ENCODE measurements around the gene NRP1.

The NRP1 gene

GRCh38 chr10:33288127-33288526 is 46.3 kb downstream of the NRP1 start:
- no peak for DNase-seq

DNA sequence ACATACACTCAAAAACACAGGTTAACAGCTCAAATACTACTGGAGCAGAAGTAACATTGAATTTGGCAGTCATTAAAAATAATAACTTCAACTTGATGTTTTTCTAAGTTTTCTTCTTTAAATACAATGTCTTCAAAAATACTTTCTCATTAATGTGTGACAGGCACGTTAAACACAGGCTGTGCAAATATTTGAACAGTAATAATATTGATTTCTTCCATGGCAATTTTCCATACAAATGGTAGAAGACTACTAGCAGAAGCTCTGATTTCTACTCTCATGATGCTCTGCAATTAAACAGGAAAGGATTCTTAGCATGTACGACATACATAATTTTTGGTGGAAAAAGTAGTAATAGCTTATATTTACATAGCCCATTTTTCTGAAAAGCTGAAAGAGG is 47.4 kb downstream of the NRP1 start:
- DNase-seq = no peak

GRCh38 chr10:33286157-33286934 is 48.1 kb downstream of the NRP1 start:
- no peak for DNase-seq

- no peak for DNase-seq
These were observed 49.5 kb downstream of the NRP1 start for GRCh38 chr10:33284945-33285344.

- no peak for DNase-seq
These were observed 54.5 kb downstream of the NRP1 start for GRCh38 chr10:33279811-33280602.

DNA sequence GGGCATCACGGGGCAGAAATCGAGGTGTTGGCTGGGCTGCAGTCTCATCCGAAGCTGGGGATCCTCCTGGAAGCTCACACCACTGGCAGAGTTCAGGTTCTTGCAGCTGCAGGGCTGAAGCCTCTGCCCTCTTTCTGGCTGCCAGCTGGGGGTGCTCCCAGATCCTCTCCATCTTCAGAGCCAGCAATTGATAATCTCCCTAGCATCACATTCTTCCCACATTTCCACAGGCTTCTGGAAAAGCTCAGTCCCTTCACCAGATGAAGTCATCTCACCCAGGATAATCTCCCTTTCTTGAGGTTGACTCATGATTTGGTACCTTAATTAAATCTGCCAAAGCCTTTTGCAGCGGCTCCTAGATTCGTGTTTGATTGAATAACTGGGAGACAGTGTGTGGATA is 55.2 kb downstream of the NRP1 start:
- DNase-seq = no peak

DNA sequence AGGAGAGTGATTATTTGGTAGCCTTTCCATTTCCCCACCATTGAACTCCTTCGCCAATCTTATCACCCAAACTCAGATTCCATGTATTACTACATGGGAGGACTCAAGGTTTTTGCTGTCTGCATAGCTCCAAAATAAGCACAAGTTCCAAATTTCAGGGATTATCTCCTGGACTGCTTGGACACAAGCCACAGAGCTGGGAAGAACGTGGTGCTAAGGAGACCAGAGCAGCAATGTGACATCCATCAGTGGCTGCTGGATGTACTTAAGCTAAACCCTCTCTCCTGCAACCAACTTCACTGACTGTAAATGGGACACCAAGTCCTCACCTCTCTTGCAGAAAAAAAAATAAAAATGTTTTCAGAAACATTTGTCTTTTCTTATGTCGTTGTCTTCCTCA is 56.3 kb downstream of the NRP1 start:
- no peak for DNase-seq

DNA sequence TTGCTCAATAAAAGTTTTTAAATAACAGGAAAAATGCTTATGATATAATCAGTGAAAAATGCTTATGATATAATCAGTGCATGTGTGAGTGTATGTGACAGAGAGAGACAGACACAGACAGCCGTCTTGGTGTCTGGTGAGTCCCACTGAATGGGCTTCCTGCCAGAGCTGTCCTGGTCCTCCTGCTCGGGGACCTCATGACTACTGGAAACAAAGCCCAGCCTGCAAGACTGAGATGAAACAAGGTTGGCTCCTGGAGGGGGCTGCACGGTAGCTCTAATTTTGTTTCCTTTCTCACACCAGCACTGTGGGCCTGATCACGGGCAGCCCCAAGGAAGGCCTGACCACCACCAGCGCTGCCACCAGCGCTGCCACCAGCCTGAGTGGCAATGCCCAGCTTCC is 57.3 kb downstream of the NRP1 start:
- DNase-seq = no peak

- DNase-seq = no peak
These were observed 58.1 kb downstream of the NRP1 start for GRCh38 chr10:33276282-33276923.

- DNase-seq = no peak
These were observed 60.2 kb downstream of the NRP1 start for GRCh38 chr10:33274096-33274785.

DNA sequence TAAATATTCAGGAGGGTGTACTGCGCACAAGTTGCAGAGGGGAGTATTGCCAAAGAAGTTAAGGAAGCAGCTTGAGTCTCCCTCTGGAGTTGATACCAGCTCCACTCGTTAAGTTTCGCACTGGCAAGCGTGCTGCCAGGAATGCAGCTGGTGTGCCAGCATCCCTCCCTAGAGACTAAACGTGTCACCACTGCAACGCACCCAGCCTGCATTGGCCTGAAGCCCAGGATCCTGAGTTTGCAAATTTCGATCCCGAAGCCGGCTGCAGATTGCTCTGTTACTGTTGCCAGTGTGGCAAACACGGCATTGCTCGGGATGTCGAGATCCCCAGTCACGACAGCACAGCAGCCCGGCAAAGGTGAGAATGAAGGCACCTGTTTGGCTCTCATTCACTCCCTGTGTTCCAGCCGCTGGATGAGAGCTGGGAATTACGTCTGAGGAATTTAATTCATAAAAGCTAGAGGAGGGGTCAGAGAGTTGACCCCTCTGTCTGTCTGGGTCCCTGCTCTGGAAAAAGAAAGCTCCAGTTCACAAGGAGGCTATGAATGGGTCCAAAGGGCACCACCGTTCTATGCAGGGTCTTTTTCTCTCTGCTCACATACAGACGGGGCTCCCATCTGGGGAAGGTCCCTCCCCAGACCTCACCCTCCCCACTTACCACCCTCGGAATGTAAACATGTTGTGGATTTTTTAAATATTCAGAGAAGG is 61.0 kb downstream of the NRP1 start:
- DNase-seq = no peak

- DNase-seq = no peak
These were observed 61.8 kb downstream of the NRP1 start for GRCh38 chr10:33272635-33273034.

DNA sequence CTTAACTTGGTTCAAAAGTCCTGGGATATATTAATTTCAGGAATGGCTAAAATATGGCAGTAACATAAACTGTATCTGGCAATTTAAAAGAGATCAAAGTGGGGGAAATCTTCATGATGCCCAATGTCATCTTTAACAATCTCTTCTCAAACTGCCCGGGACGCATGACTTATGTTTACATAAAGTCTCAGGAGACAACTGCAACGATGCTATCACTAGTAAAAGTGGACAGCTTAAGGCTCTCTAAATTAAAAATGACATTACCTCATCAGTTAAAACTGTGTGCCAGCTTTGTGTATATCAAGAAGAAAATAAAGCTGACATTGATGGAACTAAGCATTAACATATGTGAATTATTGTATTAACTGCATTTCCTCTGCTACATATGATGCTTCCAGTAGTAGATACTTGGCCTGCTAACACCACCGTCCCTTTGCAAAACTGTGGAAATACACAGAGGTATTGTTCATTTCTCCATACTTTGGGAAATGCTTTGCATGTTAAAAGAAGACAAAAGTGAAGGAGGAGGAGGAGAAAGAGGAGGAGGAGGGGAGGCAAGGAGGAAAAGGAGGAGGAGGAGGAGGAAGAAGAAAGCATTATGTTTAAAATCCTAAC is 62.4 kb downstream of the NRP1 start:
- no peak for DNase-seq

DNA sequence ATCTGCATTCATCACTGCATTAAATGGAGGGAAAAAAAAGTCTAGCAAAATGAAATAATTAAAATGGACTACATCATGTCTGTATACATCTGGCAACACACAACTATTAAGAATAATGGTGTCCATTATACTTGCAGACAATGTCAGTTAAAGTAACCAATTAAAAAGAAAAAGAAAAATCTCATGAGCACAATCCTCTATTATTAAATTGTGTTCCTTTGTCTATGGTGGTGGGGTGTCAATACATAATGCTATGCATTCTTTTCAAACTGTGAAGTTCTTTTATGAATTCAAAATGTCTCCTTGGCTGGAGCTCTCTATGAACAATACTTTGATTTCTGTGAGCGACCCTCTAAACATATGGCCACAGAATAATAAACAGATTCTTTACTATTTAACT is 63.5 kb downstream of the NRP1 start:
- DNase-seq = no peak

- DNase-seq = no peak
These were observed 66.8 kb downstream of the NRP1 start for GRCh38 chr10:33267708-33268107.

DNA sequence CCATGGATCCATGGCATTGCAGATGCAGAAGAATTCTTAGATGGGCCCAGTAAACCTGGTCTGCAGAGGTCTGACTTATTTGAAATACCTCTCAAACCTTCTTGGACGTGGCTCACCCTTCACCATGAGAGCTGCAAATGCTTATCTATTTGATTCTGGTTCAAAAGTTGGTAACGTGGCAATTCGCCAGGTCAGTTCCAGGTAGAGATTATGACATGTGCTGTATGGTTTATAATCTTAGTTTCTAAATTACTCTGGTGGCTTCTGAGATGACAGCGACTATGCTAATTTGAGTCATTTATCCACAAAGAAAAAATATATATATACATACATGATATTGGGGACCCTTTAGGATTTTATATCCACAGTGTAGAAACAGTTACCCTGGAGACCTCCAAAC is 68.8 kb downstream of the NRP1 start:
- DNase-seq = no peak

GRCh38 chr10:33263453-33263852 is 71.0 kb downstream of the NRP1 start:
- no peak for DNase-seq

GRCh38 chr10:33262871-33263270 is 71.6 kb downstream of the NRP1 start:
- no peak for DNase-seq

- no peak for DNase-seq
These were observed 73.9 kb downstream of the NRP1 start for GRCh38 chr10:33260403-33261149.

DNA sequence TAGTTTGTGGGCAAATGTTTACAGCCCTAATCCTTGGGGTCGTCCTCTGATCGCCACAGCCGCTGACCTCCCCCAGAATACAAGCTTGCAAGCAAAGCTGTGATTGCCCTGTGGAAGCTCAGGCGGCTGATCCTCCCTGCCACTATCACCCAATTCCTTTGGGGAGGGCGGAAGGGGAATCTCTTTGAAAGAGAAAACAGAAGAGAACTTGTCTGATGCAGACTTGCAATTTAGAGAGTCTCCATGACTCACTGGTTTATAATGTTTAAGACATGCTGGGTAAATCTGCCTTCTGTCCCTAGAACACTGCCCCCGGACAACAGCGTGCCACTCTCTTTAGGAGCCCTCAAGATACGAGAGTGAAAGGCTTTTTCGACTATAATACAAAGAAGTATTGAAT is 75.5 kb downstream of the NRP1 start:
- no peak for DNase-seq

DNA sequence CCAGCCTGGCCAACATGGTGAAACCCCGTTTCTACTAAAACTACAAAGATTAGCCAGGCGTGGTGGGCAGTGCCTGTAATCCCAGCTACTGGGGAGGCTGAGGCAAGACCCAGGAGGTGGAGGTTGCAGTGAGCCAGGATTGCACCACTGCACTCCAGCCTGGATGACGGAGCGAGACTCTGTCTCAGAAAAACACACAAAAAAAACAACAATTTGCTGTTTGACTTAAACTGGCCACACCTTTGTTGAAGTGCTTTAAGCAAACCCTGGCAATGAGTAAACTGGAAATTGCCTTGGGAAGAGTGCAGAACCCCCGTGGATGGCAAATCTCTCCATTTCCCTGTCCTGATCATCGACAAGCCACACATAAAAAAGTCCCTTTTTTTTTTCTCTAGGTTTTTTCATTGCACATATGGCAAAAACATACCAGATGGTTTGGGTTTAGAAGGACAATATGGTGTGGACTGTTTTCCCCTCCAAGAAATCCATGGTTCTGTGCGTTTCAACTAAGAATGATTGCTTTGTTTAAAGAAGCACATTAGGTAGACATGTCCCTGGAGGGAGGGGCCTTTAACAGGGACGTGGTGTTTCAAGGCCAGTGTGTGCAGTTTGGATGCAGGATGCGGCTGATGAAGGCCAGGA is 76.9 kb downstream of the NRP1 start:
- no peak for DNase-seq
